CD4-positive, alpha-beta T cell (primary cell): ENCODE measurements around the gene ZNF808. TPM values are rescaled to one million over a fixed set of nuclear protein-coding genes. Genes with fewer than 3 reads are reported as not detected.
A peak's percentile ranks its signal among the peaks of the same experiment; 100 is the strongest.

ENCODE experiments used
- ATAC-seq: fragments of 200-7000 bp; cut with Tn5 transposase; one replicate; pipeline ENCODE4 v1.10.0; 2022; ENCODE audit warnings: mild to moderate bottlenecking; ENCODE audit not compliant: poor library complexity
- CTCF ChIA-PET: fragments of 350-600 bp; sonication (Branson Sonifier 250); formaldehyde crosslinking; loops from one replicate; lab custom pipeline; 2021; ENCODE audit warnings: antibody characterized with exemption, inconsistent platforms; lab: Charles Lee
- POLR2A ChIA-PET: fragments of 350-600 bp; sonication (Branson Sonifier 250); formaldehyde crosslinking; loops from one replicate; lab custom pipeline; 2021; ENCODE audit warnings: antibody characterized with exemption, inconsistent platforms; lab: Charles Lee
- DNase-seq, 14 experiments: peaks; one replicate each; pipeline ENCODE4 v3.0.0-alpha.2; 2013 to 2020; ENCODE audit warnings: mixed read lengths in 2 of 14
- H3K27ac ChIP-seq, 2 donors: one replicate each; pipeline versions ENCODE4 v1.5.1 to v1.7.0; 2013; ENCODE audit warnings: low read length in 2 of 2, low read depth in 1 of 2, mild to moderate bottlenecking in 1 of 2
- H3K27me3 ChIP-seq, 2 experiments: 1 replicate in 1 of 2; 2 replicates in 1 of 2; pipeline versions ENCODE4 v1.6.1 to v1.7.0; 2013; ENCODE audit warnings: low read length in 2 of 2, control low read depth in 1 of 2, mild to moderate bottlenecking in 1 of 2, moderate library complexity in 1 of 2; ENCODE audit not compliant: insufficient read depth in 2 of 2, control insufficient read depth in 1 of 2
- H3K36me3 ChIP-seq: one replicate; pipeline ENCODE4 v1.6.1; 2013; ENCODE audit warnings: low read length, control low read depth; ENCODE audit not compliant: insufficient read depth
- H3K4me1 ChIP-seq: one replicate; pipeline ENCODE4 v1.6.1; 2013; ENCODE audit warnings: low read length, control low read depth; ENCODE audit not compliant: insufficient read depth
- H3K4me3 ChIP-seq: one replicate; pipeline ENCODE4 v1.5.1; 2013; ENCODE audit warnings: mild to moderate bottlenecking, low read length, moderate library complexity
- H3K9me3 ChIP-seq, 2 experiments: 1 replicate in 1 of 2; 2 replicates in 1 of 2; pipeline versions ENCODE4 v1.6.1 to v1.7.0; 2013; ENCODE audit warnings: low read length in 2 of 2, mild to moderate bottlenecking in 2 of 2, control low read depth in 1 of 2, moderate library complexity in 1 of 2; ENCODE audit not compliant: control insufficient read depth in 1 of 2, insufficient read depth in 1 of 2
- H3K27ac Mint-ChIP-seq: one replicate; pipeline ENCODE4 v1.8.0; 2020; ENCODE audit warnings: mixed read lengths
- H3K27me3 Mint-ChIP-seq: one replicate; pipeline ENCODE4 v1.8.0; 2021; ENCODE audit warnings: mixed read lengths
- H3K36me3 Mint-ChIP-seq: one replicate; pipeline ENCODE4 v1.8.0; 2021; ENCODE audit warnings: low read depth, mixed read lengths
- H3K4me1 Mint-ChIP-seq: one replicate; pipeline ENCODE4 v1.8.0; 2021; ENCODE audit warnings: low read depth, mixed read lengths
- H3K4me3 Mint-ChIP-seq: one replicate; pipeline ENCODE4 v1.8.0; 2020; ENCODE audit warnings: mild to moderate bottlenecking, mixed read lengths
- H3K9me3 Mint-ChIP-seq: one replicate; pipeline ENCODE4 v1.8.0; 2020; ENCODE audit warnings: mixed read lengths
- CTCF ChIP-seq: fragments of 200-600 bp; IDR thresholded peaks from one replicate; pipeline ENCODE4 v1.8.0; 2022; ENCODE audit warnings: antibody characterized with exemption, mild to moderate bottlenecking
- intact Hi-C, 2 experiments: fragments of 100-400 bp; cut with DNase I in 1 of 2; cut with micrococcal nuclease in 1 of 2; formaldehyde crosslinking; loops; one replicate each; pipeline versions ENCODE4 v1.15.1 to v1.9.0; 2023 to 2025; cut with DNase I, micrococcal nuclease
- total RNA-seq, 174 experiments: library from RNA in 2 of 174; stranded (reverse) in 2 of 174; gene quantifications; one replicate each; pipeline ENCODE4 v1.2.3 and lab custom pipeline; 2021 to 2026

Gene ZNF808
- total RNA-seq, 2 experiments from 2014 or later, result 13.4 to 15.3 TPM

- Histone ChIP-seq H3K9me3 (peaks cover 24 to 47% of the 10 kb centered on the region in 2 experiments), H3K4me3 (peak within 1 kb of the TSS; percentile 93), H3K27ac (peak within 1 kb of the TSS; percentile 77 to 87), H3K27me3 (no peaks in the 10 kb centered on the region), H3K36me3 (peaks cover 31% of the 10 kb centered on the region), H3K4me1 (peaks cover 20% of the 10 kb centered on the region)
- Mint-ChIP-seq H3K4me3 (peak within 1 kb of the TSS; percentile 87), H3K36me3 (peaks cover 67% of the 10 kb centered on the region), H3K27ac (peak within 1 kb of the TSS; percentile 84), H3K9me3 (peaks cover 9% of the 10 kb centered on the region), H3K4me1 (peaks cover 37% of the 10 kb centered on the region), H3K27me3 (no peaks in the 10 kb centered on the region)
- DNase-seq (peak; percentile 92 to 98 (median 95)), ATAC-seq (peak; percentile 97)
- ChIA-PET POLR2A (no interaction called here), CTCF (no interaction called here)
- intact Hi-C loops, result loop anchor here (1.0 to 2.0 kb wide), 6 partner anchors 31 to 69 kb away; partner anchors contain the start of genes ZNF808 (in 2 of the 2) and ZNF83 (in 1 of the 2)
- TF ChIP-seq CTCF, result peak; percentile 36
These were observed 42.8 kb downstream of the ZNF808 start, which contains the start of gene ZNF701 for GRCh38 chr19:52570000-52570861. Gene ZNF701, plus strand, starts transcription at chr19:52570287. Its CDS starts 3,861 bp downstream, at chr19:52574148.

GRCh38 chr19:52584736-52585440 is 57.4 kb downstream of the ZNF808 start:
- Histone ChIP-seq H3K4me3 (no peak overlapping the region), H3K4me1 (no peaks in the 10 kb centered on the region), H3K9me3 (peaks cover 58 to 72% of the 10 kb centered on the region in 2 experiments), H3K36me3 (peaks cover 33% of the 10 kb centered on the region), H3K27me3 (no peaks in the 10 kb centered on the region), H3K27ac (no peak overlapping the region)
- Mint-ChIP-seq H3K9me3 (peaks cover 7% of the 10 kb centered on the region), H3K36me3 (peaks cover 96% of the 10 kb centered on the region), H3K4me3 (no peak overlapping the region), H3K27me3 (no peaks in the 10 kb centered on the region), H3K27ac (no peak overlapping the region), H3K4me1 (no peaks in the 10 kb centered on the region)
- TF ChIP-seq CTCF, result no peak
- CTCF ChIA-PET, result no interaction called here
- POLR2A ChIA-PET, result no interaction called here
- intact Hi-C loops, result no loop called here
- ATAC-seq (no peak), DNase-seq (no peak)

- ATAC-seq, result no peak
- H3K9me3 ChIP-seq, result peaks cover 54 to 67% of the 10 kb centered on the region in 2 experiments
- Mint-ChIP-seq H3K27ac (no peak overlapping the region), H3K4me1 (no peaks in the 10 kb centered on the region), H3K9me3 (peaks cover 7% of the 10 kb centered on the region), H3K36me3 (peaks cover 96% of the 10 kb centered on the region), H3K4me3 (no peak overlapping the region), H3K27me3 (no peaks in the 10 kb centered on the region)
- peaks cover 27% of the 10 kb centered on the region for H3K36me3 ChIP-seq
- H3K4me3 ChIP-seq, result no peak overlapping the region
- no peak for TF ChIP-seq CTCF
- no peak for DNase-seq
- ChIA-PET POLR2A (no interaction called here), CTCF (no interaction called here)
- no peaks in the 10 kb centered on the region for H3K4me1 ChIP-seq
- intact Hi-C loops, result no loop called here
- no peak overlapping the region for H3K27ac ChIP-seq
- no peaks in the 10 kb centered on the region for H3K27me3 ChIP-seq
These were observed 58.1 kb downstream of the ZNF808 start for GRCh38 chr19:52585604-52586003.
